Activated CD4-positive, alpha-beta T cell treated with anti-CD3 and anti-CD28 coated beads, Interleukin-2, amount 50 U/mL, for 48 hours (primary cell): ENCODE measurements around the gene CLCA4.

ENCODE experiments used
- DNase-seq, 2 experiments: peaks; one replicate each; pipeline ENCODE4 v3.0.0-alpha.2; 2020

Gene CLCA4

DNA sequence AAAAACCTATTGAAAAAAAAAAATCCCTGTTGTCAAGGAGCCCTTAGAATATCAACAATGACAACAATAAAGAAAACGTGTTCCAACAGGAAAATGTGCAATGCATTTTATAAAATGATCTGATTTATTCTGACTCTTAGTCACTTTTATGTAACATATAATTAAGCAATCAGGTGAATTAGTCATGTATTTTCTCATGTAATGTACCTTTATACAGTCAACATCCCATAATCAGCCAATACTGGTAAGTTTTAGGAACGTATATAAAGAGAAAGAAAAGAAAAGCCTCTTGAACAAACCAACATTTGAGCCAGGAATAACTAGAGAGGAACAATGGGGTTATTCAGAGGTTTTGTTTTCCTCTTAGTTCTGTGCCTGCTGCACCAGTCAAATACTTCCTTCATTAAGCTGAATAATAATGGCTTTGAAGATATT is at the start of gene CLCA4:
Gene CLCA4 (plus strand): TSS at position 292 of the 435 bp plus-strand sequence. CDS start 42 bp downstream, at position 334.
- no peak for DNase-seq

- no peak for DNase-seq
Measured at GRCh38 chr1:86498281-86498680, 48.6 kb upstream of the CLCA4 start.

DNA sequence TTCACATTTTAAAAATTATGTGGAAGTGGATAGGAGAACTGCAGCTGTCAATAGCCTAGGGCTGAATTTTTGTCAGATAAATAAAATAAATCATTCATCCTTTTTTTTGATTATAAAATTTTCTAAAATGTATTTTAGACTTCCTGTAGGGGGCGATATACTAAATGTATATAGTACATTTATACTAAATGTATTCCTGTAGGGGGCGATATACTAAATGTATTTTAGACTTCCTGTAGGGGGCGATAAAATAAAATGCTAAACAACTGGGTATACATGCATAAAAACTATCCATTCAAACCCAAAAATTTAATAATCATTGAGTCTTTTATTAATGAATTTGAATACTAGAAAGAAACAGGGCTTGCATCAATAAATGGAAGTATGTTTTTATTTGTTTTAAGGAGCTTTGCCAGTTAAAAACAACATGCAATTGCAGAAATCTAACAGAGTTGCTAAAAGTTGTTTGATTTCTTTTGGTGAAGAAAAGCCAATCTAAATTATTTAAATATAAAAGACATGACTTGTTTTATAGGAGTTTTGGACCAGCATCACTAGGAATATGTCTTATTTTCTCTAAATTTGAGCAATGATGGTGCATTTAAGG is 46.8 kb upstream of the CLCA4 start:
- DNase-seq, result no peak

- DNase-seq, result no peak
Measured at GRCh38 chr1:86500714-86501113, 46.2 kb upstream of the CLCA4 start.

- DNase-seq, result peak; percentile 19 to 31
Measured at GRCh38 chr1:86502125-86502646, 44.7 kb upstream of the CLCA4 start.

- peak; percentile 14 to 16 for DNase-seq
Measured at GRCh38 chr1:86502721-86503405, 44.0 kb upstream of the CLCA4 start.

DNA sequence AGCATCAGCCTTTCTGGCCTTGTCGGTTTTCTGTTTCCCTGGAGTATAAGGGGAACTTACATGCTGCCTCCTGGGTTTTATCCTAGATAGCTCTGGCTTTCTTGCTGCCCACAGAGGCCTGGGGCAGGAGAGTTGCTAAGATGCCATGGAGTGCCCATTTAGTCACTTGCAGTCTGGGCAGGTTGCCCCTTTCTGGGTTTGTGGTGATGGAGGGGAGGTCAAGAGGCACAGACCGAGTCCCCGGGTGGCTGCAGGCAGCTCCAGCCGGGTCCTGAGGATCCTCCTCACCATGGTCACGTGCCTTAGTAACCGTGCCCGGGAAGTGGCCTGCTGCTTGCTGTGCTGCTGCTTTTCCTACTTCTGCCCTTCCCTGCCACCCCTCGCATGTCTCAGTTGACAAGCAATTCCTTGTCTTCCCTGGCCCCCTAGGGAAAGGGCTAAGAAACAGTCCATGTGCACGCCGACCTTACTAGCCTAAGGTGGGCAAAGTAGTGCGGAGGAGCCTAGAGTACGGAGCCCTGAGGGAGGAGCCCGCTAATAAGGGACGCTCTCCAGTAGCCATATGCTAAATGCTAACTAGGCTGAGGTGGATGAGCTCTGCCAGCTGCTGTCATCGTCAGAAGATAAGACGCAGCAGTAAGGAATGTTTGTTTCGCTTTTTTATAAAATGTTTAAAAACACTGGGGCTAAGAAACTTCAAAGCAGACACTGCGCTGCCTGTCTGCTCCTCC is 43.3 kb upstream of the CLCA4 start:
- no peak for DNase-seq

DNA sequence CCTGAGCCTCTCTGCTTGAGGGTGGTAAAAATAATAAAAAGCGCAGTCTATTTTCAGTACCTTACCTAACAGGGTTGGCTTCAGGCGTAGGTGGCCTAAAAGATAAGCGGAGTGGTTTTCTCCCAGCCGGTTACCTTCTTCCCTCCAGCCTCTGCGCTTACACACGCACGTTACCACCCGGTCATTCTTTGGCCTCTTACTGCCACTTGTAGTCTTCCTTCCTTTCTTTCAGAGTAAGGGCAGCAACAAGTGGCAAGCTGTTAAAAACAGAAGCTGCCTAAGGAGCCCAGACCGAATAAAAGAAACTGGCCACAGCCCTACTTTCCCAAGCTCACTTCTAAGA is 42.8 kb upstream of the CLCA4 start:
- no peak for DNase-seq

DNA sequence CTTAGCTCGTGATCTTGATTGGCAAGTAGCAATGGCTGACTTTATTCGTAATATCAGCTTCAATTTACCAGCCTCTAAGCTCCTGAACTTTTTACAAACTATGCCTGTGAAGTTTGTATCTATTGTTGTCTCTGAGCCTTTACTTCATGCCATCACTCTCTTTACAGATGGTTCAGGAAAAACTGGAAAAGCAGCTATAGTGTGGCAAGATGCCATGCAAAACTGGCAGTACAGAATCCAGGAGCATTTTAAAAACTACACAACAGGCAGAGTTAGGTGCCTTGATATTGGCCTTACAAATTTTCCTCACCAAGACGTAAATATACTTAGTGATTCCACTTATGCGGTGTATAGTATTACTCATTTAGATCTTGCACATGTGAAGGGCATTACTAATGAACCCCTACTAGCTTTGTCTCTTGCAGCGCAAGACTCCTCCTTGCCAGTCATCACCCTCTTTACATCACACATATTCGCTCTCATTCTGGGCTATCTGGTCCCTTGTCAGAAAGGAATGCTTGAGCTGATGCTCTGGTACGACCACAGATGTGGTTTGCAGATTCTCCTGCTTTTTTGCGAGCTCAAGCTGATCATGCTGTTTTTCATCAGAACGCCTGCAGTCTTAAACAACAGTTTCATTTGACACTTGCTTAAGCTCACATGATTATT is 41.8 kb upstream of the CLCA4 start:
- DNase-seq, result no peak

GRCh38 chr1:86505564-86505902 is 41.3 kb upstream of the CLCA4 start:
- DNase-seq, result no peak

DNA sequence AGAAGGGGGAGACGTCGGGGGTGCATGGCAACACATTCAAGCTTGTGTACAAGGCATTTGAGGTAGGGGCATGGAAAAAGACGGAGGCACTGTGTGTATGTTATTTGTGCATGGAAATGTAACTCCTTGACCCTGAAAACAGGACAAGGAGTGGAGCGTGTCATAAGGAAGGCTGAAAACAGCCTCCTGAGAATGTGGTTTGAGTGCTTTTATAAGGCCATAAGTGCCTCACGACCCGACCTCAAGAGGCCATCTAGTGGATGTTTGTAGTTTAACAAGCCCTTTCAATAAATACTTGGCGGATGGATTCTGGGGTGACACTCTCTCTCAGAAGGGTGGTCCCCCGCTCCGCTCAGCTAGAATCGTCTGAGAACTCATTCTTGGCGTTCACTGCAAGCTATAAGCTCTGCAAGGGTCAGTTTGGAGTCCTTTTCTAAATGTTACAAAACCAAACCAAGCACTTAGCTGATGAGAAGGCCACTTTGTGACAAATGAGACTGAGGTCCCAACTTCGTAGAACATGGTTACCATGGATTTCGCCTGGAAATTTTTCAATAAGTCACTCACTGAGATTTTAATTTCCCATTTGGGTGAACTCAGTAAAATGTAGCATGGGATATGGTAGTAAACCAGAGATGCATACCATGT is 38.8 kb upstream of the CLCA4 start:
- peak in 1 of 2 experiments; percentile 9 for DNase-seq

DNA sequence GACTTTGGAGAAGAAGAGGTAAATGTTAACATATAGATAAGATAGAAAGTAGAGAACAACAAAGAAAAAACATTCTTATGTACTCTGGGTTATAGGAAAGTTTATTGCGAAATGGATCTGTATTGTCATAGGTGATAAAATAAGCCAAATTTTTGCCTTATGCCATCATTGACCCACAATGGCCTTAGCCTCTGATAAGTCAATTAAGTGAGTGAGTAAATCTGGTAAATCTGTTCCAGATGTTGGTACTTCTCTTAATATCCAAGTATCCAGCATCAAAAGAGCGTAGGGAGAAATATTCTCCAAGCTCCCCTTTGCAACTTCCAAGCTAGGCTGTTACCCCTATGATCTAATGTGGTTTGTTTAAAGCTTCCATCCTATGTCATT is 38.3 kb upstream of the CLCA4 start:
- no peak for DNase-seq

DNA sequence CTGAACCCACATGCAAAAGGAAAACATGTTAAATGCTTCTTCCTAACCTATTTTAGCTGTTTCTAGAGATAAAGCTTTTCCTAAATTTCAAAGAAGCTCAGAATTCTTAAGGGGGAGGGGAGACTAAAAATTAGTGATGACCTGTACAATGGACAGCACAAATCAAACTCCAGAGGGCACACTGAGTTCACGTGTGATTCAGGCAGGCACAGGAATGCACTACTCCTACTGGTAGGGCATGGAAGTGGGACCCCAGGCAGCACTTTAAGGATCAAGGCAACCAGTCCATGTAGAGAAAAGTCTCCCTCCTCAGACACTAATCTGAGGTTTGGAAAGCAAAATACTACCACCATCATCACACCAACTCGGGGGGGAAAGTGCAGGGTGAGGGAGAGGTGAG is 31.3 kb upstream of the CLCA4 start:
- no peak for DNase-seq

DNA sequence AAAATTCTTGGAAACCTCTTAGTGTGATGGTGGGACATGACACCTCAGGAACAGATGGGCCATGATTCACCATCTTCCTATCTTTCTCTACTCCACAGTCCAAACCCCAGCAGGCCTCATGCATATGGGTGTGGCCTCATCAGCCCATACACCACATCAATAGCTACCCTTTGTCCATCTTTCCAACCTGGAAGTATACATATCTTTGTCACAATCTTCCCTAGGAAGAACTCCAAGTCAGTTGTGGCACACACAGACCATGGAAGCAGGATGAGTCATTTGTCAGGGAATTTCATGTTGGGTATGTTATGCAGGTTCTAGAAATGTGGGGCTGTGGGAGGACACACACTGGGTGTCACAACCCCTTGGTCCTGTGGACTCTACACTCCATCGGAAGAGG is 30.5 kb upstream of the CLCA4 start:
- no peak for DNase-seq

DNA sequence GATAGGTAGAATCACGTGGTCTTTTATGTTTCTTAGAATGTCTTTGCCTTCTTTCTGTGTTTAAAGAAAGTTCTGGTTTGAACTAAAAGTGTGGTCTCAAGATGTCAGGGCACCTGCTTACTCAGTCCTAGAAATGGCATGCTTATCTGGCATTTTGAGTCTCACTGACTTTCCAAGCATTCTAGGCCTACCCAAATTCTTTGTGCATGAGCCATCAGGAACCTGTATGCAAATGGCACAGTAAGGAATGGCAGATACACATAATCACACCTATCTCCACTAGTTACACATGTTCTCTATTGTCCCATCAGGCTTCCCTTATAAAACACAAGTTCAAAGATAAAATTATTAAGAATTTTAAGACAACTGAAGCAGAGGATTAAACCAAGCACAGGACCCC is 29.5 kb upstream of the CLCA4 start:
- no peak for DNase-seq

- no peak for DNase-seq
Measured at GRCh38 chr1:86520789-86521521, 25.9 kb upstream of the CLCA4 start.

GRCh38 chr1:86521522-86521891 is 25.4 kb upstream of the CLCA4 start:
- DNase-seq, result no peak

GRCh38 chr1:86522240-86522639 is 24.6 kb upstream of the CLCA4 start:
- no peak for DNase-seq

DNA sequence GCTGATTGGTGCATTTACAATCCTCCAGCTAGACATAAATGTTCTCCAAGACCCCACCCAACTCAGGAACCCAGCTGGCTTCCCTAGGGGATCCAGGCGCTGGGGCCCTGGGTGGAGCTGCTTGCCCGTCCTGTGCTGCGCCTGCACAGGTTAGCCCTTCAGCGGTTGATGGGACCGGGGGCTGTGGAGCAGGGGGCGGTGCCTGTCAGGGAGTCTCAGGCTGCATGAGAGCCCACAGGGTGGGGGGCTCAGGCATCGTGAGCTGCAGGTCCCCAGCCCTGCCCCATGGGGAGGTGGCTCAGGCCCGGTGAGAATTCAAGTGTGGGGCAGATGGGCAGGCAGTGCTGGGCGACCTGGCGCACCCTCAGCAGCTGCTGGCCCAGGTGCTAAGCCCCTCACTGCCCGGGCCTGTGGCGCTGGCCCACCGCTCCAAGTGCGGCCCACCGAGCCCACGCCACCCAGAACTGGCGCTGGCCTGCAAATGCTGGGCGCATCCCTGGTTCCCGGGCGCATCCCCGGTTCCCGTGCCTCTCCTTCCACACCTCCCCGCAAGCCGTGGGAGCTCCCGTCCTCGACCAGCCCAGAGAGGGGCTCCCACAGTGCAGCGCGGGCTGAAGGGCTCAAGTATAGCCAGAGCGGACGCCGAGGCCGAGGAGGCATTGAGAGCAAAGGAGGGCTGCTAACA is 23.1 kb upstream of the CLCA4 start:
- no peak for DNase-seq

DNA sequence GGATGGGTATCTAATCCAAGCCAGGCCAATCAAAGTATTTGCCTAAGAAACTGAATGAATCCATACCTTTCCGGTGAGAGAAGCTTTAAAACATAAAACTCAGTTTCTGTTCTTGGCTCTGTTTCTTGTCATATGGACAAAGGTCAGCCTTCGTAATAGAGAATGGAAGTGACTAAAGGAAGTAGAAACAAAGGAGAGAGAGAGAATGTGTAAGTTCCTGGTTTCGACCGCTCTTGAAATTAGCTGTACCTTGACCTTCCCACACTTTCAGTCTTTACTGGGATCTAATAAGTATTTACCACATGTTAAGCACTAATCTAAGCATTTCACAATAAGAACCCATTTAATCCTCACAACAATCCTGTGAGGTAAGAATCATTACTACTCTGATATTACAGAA is 19.6 kb upstream of the CLCA4 start:
- no peak for DNase-seq

GRCh38 chr1:86530211-86530845 is 16.6 kb upstream of the CLCA4 start:
- DNase-seq, result no peak
